GM12878 (cell line): ENCODE data around the gene YARS1.

Experiments used
- ATF3 ChIP-seq: IDR thresholded peaks from 2 replicates; pipeline ENCODE4 v1.6.1; 2011; ENCODE audit warnings: low read depth, mild to moderate bottlenecking, low read length, moderate library complexity, borderline replicate concordance; ENCODE audit errors: extremely low read depth
- CTCF ChIP-seq, 3 experiments: IDR thresholded peaks in 2 of 3; conservative IDR thresholded peaks in 1 of 3; 2 replicates each; pipeline ENCODE4 v1.5.1; 2011; ENCODE audit warnings: low read depth in 3 of 3, low read length in 3 of 3, mild to moderate bottlenecking in 3 of 3, control low read depth in 2 of 3, moderate library complexity in 2 of 3, inconsistent platforms in 1 of 3, mixed read lengths in 1 of 3; ENCODE audit not compliant: control insufficient read depth in 2 of 3, insufficient read depth in 1 of 3; ENCODE audit errors: extremely low read depth in 1 of 3
- HCFC1 ChIP-seq: fragments of 150-350 bp; IDR thresholded peaks from 2 replicates; pipeline ENCODE4 v1.6.1; 2014; ENCODE audit warnings: low read length
- NFIC ChIP-seq: IDR thresholded peaks from 2 replicates; pipeline ENCODE4 v1.6.1; 2012; ENCODE audit warnings: low read depth, mild to moderate bottlenecking, inconsistent platforms, low read length, moderate library complexity
- REST ChIP-seq: IDR thresholded peaks from 2 replicates; pipeline ENCODE4 v1.6.1; 2012; ENCODE audit warnings: mild to moderate bottlenecking, low read depth, low read length
- SP1 ChIP-seq: IDR thresholded peaks from one replicate; pipeline ENCODE4 v1.6.1; 2011; ENCODE audit warnings: low read depth, low read length
- SPI1 ChIP-seq: IDR thresholded peaks from 2 replicates; pipeline ENCODE4 v1.6.1; 2011; ENCODE audit warnings: low read depth, mild to moderate bottlenecking, low read length, moderate library complexity, borderline replicate concordance; ENCODE audit not compliant: insufficient read depth
- SREBF2 ChIP-seq: IDR thresholded peaks from 2 replicates; pipeline ENCODE4 v1.6.1; 2012; ENCODE audit warnings: mild to moderate bottlenecking, low read length
- YY1 ChIP-seq: IDR thresholded peaks from 2 replicates; pipeline ENCODE4 v1.6.1; 2011; ENCODE audit warnings: low read depth, mild to moderate bottlenecking, low read length

- TF ChIP-seq YY1, result no peak
- no peak for TF ChIP-seq CTCF (IDR thresholded peaks at IDR 0.05 in 2 of 3, conservative IDR thresholded peaks at IDR 0.05 in 1 of 3; ENCODE audit: control insufficient read depth in 2 of 3, extremely low read depth in 1 of 3, insufficient read depth in 1 of 3, low read depth in 3 of 3, low read length in 3 of 3)
- no peak for TF ChIP-seq HCFC1
- TF ChIP-seq SPI1, result no peak
- no peak for TF ChIP-seq REST
- no peak for TF ChIP-seq SP1
- no peak for TF ChIP-seq ATF3
- TF ChIP-seq SREBF2, result no peak
- no peak for TF ChIP-seq NFIC
These were observed 50.0 kb downstream of the YARS1 start for GRCh38 chr1:32767156-32767555.
